GM18870 (cell line): ENCODE results near the gene ARMC9.
"Not testable (repeated sequence)": the region's sequence is repeated elsewhere in the genome, so short reads cannot be mapped to it uniquely, and the experiment has no call there.

ENCODE experiments used
- ATAC-seq: cut with Tn5 transposase; IDR thresholded peaks from one replicate; pipeline ENCODE4 v1.9.1; 2021; ENCODE audit warnings: moderate library complexity; ENCODE audit not compliant: unreplicated experiment

ARMC9 gene

DNA sequence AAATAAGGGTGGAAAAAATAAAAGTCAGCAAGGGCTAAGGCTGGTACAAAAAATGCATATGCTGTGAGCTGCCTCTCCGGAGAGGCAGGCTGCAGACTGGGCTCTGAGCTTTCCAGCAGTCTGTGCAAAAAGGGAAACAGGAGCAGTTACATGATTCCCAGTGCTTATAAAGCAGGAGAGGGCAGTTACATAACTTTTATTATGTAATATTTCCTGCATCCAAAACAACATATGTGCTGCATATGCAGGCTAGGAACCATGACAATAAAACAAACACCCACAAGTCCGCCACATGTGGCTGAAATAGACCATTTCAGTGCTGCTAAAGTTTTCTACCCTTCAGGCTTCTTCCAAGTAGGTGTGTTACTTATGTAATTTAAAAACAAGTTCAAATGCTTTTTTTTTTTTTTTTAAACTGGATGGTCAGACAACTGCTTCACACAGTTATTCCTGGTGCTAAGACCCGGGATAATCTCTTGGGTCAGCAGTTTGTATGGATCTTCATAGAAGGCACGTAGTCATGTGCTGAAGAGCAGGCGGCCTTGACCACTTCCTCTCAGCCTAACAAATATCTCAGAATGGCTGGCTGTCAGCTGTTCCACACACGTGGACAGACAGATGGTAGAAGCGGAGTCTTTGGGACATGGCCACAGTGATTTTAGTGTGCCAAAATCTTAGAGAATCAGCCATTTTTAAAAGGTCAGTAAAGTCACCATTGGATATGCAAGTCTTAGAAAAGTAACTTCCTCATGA, 43.5 kb downstream of the ARMC9 start:
- no peak for ATAC-seq

DNA sequence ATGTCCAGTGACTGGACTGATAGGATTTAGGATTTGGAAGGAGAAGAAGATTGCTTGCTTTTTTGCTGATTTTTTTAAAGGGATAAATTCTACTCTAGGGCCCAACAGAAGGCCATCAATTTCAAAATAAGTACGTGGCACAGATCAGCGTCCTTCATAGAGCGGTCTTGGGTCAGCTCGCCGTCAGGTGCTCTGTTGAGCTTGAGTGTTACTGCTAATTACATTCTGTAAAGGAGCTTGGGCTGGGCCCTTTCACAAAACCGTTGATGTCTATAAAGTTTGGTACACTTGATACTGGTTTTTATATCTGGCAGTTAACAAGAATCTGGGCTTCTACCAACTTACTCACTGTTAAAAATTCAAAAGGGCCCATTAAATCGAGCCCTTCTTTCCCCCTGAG, 45.4 kb downstream of the ARMC9 start:
- no peak for ATAC-seq

GRCh38 chr2:231244382-231245248, 46.2 kb downstream of the ARMC9 start:
- no peak for ATAC-seq

DNA sequence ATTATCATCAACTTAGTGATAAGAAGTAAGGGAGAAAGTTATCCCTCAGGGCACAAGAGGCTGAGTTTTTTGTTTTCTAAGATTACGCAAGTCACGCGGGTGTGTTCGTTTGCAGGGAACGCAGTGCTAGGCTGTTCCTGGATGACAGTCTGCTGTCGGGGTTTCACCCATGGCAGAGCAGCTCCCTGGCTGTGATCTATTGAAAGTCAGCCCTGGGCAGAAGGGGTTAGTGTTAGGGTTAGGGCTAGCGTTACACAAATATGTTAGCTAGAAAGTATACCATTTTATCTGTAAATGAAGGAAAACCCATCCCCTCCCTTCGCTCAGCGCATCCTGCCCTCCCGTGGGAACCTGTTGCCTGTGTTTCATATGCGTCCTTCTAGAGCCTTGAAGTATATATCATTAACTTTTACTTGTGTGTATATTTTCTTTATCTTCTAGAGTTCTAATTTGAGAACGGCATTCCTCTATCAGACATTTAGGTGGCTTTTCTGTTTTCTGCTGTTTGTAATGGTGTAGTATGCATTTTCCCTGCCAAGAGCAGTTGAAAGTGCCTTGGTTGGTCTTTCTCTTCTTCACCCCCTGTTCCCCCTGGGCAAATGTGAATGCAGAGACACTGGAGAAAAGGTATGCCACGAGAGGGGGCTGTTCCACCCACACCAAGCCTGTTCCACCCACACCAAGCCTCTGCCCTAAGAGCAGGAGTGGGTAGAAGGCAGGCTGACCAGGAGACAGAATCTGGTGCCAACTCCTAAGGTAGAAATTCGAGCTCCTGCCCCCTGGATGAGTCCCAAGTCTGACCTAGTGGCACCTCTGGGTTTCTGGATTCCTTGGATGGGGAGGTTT, 47.0 kb downstream of the ARMC9 start:
- ATAC-seq = no peak

DNA sequence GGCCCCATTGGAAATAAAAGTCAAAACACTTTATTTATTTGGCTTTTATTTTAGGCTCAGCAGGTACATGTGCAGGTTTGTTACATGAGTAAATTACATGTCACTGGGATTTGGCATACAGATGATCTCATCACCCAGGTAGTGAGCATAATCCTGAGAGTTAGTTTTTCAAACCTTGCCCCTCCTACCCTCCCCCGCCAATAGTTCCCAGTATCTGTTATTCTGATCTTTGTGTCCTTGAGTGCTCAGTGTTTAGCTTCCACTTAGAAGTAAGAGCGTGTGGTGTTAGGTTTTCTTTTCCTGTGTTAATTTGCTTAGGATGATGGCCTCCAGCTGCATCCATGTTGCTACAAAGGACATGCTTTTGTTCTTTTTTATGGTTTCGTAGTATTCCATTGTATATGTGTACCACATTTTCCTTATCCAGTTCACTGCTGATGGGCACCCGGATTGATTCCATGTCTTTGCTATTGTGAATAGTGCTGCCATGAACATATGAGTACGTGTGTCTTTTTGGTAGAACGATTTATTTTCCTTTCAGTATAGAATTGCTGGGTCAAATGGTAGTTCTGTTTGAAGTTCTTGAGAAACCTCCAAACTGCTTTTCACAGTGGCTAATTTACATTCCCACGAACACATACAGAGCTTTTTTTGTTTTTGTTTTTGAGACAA, 47.9 kb downstream of the ARMC9 start:
- ATAC-seq = no peak

DNA sequence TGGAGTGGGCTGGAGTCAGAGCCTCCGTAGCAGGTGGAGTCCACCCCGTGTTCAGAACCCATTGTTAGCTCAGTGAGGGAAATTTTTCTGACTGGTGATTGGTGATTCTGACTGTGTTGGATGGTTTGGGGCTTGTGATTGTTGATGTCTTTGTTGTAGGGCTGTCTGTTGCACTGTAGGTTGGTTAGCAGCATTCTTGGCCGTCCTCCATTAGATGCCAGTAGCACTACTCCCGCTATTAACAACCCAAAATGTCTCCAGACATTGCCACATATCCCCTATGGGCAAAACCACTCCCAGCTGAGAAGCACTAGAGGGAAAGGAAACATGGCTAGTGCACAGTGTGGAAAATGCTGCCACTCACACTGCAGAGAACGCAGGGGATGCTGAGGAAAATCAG, 51.7 kb downstream of the ARMC9 start:
- ATAC-seq = no peak

GRCh38 chr2:231250698-231251097, 52.3 kb downstream of the ARMC9 start:
- no peak for ATAC-seq

DNA sequence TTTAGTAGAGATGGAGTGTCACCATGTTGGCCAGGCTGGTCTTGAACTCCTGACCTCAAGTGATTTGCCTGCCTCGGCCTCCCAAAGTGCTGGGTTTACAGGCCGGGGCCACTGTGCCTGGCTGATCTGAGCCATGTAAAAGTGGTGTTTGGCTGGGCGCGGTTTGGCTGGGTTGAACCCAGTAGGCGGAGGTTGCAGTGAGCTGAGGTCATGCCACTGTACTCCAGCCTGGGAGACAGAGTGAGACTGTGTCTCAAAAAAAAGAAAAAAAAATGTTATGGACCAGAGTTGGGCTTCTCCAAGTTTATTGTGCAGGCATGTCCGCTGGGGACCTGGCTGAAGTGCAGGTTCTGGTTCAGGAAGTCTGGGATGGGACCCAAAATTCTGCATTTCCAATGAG, 54.9 kb downstream of the ARMC9 start:
- ATAC-seq = not testable (repeated sequence)

DNA sequence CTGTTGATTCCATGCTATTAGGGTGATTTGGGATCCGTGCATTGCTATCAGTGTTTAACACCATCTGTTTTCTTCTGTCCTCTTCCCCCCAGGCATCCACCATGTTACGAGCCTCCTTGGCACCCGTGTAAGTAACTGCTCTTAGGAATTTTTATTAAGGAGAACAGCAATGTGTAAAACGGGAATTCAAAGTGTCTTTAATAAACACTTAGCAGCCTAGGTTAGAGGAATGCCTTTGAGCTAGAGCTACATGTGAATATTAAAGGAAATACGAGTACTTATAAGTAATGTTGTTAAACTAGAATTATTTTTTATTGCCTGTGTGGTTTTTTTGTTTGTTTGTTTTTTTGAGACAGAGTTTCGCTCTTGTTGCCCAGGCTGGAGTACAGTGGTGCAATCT, 58.1 kb downstream of the ARMC9 start:
- no peak for ATAC-seq

DNA sequence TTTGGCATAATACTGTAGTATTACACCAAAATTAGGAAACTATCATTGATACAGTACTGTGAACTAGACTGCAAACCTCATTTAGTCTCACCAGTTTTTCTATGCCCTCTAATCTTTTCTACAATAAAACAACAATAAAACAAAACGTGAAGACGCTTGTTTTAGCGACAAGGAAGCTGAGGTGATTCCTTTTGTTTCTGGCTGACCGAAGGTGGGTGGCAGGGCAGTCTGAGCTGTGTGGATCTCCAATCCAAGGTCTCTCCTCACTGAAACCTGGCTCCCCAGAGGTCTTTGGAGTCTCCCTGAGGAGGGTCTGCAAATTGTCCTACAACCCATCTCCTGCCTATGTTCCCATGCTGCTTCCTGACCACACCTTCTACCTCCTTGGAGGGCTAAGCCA, 59.3 kb downstream of the ARMC9 start:
- no peak for ATAC-seq

DNA sequence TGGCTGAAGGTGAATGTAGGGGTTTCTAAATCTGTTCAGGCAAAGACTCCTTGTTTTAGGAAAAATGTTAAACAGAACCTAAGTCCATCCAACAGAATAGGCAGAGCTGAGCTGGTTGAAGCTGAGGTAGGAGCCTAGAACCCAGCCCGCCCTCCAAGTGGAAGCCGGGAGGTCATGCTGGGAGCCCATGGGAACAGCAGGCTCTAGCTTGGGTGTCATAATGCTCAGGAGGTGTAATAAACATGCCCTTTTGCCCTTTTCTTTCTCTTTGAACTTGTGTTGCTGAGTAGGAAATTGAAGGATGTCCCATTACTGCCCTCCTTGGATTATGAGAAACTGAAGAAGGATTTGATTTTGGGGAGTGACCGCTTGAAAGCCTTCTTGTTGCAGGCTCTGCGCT, 60.3 kb downstream of the ARMC9 start:
- ATAC-seq = no peak

DNA sequence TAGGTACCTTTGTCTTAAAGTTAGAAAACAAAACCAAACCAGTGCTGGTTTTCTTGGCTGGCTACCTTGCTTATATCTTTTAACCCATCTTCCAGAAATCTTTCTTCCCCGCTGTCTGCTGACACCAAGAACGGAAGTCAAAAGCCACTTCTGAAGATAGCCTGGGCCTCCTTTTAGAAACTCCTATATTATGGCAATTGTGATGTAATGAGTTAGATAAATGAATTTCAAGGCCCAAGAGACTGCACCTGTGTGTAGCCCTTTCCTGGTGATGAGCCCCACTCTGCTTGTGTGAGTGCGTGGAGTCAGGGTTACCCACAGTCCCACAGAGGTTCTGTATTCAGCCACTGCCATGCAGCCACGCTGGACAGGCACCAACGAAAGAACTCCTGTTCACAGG, 60.7 kb downstream of the ARMC9 start:
- ATAC-seq = no peak

DNA sequence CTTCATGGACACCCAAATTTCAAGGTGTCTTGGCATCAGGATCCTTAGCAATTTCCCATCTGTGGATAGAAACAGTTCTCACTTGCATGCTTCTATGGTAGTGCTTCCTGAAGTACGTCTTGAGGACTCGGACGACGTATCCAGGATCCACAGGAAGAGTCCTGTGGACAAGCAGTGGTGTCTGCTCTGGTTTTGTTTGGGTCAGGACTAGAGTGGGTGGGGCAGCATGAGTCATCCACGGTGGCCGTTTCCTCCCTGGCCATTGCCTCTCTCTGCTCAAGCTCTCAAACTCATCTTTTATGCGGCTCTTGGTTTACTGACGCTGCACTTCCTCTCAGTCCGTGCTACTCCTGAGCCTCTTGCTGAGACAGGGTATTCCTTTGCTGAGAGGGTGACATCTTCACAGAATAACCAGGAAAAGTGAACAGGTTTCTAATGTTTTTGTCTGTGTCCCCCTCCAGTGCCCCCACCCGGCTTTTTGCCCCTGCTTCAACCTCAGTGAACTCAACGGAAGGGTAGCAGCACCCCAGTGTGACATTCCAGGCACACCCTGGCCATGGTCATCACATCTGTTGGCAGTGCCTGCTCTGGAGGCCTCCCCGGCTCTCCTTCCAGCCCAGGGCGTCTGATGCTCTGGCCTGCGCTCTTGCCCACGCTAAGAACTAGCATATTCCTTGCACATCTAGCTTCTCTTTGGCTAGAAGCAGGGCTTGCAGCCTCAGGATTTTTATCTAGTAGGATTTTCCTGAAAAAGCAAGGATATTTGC, 62.2 kb downstream of the ARMC9 start:
- ATAC-seq = no peak

GRCh38 chr2:231263118-231263831, 64.8 kb downstream of the ARMC9 start:
- no peak for ATAC-seq

DNA sequence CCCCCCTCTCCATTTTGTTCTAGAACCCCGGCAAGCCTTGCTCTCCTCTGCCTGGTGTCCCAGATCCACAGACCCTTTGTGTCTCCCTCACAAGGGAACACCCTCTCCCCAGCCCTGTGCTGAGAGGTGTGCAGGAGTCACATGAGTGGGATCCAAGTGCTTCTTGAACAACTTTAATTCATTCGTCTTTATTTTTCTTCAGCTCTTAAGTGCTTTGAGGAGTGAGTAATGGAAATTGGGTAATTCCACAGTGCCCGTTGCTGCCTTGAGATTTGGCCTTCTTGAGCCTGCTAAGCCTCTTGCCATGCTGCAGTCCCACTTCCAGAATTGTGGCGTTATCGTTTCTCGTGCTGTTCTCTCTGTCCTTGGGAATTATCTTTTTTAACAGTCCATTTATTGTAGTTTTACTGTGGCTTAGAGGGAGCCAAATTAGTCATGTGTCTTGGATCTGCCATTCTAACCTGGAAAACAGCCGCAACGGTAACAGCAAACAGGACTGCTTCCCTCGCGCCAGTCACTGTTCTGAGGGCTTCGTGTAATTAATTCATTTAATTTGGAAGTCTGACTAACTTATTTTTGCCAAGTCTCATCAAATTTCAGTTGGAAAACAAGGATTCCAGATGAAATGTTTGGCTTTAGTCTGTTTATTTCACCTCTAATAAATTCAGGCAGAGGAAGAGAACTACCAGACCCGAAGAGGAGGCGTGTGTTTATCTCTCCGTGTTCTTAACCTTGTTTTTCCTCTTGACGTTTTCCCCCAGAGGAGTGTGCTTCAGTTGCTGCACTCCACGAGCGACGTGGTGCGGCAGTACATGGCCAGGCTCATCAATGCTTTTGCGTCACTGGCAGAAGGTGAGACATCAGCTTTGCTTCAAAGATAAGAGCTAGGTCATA, 72.0 kb downstream of the ARMC9 start:
- no peak for ATAC-seq

- ATAC-seq = no peak
Observed at GRCh38 chr2:231272991-231273390, 74.6 kb downstream of the ARMC9 start.

GRCh38 chr2:231276987-231277386, 78.6 kb downstream of the ARMC9 start:
- no peak for ATAC-seq

DNA sequence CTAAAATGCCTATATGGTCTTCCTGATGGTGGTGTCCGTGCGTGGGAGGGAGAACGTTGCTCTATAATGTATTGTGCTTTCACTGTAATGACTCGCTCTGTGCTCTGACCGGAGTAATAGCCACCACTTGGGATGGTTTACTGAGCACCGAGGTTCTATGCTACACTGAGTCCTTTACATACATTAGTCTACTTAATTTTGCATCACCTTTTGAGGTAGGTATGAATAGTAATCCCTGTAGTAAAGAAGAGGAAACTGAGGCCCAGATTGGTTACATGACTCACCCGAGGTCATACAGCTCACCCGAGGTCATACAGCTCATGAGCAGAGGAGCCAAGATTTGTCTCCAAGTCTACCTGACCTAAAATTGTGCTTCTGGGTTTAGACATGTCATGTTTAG, 79.5 kb downstream of the ARMC9 start:
- ATAC-seq = no peak
